ENCODE results near the gene VMP1.
"Not testable (repeated sequence)": the region's sequence is repeated elsewhere in the genome, so short reads cannot be mapped to it uniquely, and the experiment has no call there.

The VMP1 gene

GRCh38 chr17:59780548-59780947, 73.1 kb downstream of the VMP1 start:
- not testable (repeated sequence) for DNase-seq (ENCODE audit: low read depth)

- peak; percentile 86 for DNase-seq (ENCODE audit: low read depth)
These were observed 76.0 kb downstream of the VMP1 start for GRCh38 chr17:59783221-59784047.

DNA sequence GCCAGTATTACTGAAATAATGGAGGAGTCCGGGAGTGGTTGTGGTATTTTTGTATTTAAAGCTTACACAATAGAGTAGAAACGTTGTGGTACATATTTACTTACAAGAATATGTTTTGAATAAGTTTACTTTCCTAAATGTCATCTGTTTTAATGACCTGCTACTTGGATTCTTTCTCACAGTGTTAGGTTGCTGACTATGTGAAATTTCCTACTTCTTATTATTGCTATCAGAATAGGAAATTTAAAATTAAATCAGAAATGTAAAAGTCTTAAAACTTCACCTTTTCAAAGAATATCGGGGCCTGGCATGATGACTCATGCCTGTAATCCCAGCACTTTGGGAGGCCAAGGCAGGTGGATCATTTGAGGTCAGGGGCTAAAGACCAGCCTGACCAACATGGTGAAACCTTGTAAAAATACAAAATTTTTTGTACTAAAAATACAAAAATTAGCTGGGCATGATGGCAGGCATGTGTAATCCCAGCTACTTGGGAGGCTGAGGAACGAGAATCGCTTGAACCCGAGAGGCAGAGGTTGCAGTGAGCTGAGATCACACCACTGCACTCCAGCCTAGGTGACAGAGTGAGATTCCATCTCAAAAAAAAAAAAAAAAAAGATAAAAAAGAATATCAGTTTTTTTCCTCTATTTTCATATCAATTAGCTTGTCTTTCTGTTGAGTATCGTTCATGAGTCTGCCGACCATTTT, 77.8 kb downstream of the VMP1 start:
- DNase-seq (ENCODE audit: low read depth) = peak; percentile 35

- no peak for DNase-seq (ENCODE audit: low read depth)
These were observed 78.7 kb downstream of the VMP1 start for GRCh38 chr17:59786213-59786535.

- DNase-seq (ENCODE audit: low read depth) = peak; percentile 100
These were observed 79.3 kb downstream of the VMP1 start for GRCh38 chr17:59786536-59787319.

DNA sequence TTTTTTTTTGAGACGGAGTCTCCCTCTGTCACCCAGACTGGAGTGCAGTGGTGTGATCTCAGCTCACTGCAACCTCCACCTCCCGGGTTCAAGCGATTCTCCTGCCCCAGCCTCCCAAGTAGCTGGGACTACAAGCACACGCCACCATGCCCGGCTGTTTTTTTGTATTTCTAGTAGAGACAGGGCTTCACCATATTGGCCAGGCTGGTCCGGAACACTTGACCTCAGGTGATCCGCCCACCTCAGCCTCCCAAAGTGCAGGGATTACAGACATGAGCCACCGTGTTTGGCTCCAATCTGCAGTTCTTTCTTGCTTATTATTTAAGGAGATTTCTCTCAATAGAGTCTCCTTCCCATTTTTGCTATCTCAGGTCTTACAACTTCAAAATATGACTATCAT, 82.4 kb downstream of the VMP1 start:
- not testable (repeated sequence) for DNase-seq (ENCODE audit: low read depth)

- not testable (repeated sequence) for DNase-seq (ENCODE audit: low read depth)
These were observed 83.0 kb downstream of the VMP1 start for GRCh38 chr17:59790418-59790817.

- DNase-seq (ENCODE audit: low read depth) = no peak
These were observed 83.5 kb downstream of the VMP1 start for GRCh38 chr17:59790910-59791309.

DNA sequence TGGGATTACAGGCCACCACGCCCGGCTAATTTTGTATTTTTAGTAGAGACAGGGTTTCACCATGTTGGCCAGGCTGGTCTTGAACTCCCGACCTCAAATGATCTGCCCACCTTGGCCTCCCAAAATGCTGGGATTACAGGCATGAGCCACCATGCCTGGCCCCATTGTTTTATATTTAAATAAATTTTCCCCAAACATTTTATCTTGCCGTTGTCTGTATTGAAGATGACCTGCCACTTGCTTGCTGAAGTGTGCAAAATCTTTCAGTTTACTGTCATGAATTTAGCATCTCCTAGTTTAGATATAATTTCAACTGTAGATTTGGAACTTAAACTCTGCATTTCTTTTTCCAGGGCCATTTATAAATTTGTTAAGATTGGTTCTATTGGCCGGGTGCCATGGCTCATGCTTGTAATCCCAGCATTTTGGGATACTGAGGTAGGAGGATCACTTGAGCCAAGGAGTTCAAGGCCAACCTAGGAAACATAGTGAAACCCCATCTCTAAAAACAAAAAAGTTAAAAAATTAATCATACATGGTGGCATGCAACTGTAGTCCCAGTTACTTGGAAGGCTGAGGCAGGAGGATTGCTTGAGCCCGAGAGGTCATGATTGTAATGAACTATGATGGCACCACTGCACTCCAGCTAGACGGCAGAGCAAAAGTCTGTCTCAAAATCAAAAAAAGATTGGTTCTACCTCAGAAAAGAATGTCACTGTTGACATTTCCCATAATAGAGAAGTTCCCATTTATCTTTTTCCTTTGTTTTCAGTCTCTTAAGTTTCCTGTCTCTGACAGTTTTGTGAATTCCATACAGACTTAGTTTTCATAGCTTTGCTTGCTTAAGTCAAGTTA, 84.4 kb downstream of the VMP1 start:
- no peak for DNase-seq (ENCODE audit: low read depth)

DNA sequence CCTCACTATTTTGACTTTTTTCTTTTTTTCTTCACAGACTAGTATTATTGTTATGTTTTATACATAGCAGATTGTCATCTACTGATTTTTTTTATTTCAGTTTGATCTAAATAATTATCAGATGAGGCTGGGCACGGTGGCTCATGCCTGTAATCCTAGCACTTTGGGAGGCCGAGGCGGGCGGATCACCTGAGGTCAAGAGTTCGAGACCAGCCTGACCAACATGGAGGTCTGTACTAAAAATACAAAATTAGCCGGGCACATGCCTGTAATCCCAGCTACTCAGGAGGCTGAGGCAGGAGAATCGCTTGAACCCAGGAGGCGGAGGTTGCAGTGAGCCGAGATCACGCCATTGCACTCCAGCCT, 85.0 kb downstream of the VMP1 start:
- not testable (repeated sequence) for DNase-seq (ENCODE audit: low read depth)

DNA sequence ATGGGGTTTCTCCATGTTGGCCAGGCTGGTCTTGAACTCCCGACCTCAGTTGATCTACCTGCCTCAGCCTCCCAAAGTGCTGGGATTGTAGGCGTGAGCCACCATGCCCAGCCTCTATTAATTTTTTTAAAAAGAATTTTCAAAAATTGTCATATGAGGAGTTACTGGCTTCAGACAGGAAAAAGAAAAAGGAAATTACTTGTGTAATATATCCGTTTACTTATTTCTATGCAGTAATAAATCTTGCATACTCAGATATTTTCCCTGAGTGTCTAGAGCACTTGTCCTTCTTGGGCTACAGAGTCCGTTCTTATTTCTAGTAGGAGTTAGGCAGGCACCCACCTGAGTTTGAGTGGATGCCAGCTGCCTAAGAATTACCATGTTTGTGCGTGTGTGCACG, 85.8 kb downstream of the VMP1 start:
- no peak for DNase-seq (ENCODE audit: low read depth)

DNA sequence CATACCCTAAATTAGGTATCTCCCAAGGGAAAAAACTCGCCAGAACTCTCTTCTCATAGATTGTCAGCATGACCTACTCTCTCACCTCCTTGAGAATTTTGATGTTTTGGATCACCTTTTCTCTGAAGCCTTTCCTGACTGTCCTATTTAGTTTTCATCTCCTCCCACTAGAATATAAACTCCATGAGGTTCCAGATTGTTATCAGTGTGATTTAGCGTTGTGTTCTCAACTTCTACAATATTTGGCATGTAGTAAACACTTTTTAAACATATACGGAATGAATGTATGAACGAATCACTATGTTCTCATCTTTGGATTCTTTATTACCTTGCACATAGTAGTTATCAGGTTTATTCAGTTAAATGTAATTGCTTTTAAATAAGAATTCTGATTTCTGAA, 88.7 kb downstream of the VMP1 start:
- no peak for DNase-seq (ENCODE audit: low read depth)

GRCh38 chr17:59796785-59797205, 89.3 kb downstream of the VMP1 start:
- DNase-seq (ENCODE audit: low read depth) = no peak

DNA sequence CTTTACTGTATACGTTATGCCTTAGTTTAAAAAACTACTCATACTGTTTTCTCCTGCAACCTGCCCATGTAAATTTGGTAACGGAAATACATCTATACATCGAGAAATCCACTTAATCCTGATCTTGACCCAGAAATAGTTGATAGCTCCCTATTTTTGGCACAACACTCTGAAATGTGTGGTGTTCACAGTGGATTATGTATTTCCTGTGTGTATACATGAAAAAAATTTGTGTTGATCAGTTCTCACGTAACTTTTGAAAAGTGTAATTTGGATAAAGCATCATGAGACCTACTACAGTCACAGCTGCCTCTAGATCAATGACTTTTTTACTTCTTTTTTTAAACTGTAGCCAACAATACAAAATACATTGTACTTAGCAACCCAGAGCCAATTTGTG, 90.7 kb downstream of the VMP1 start:
- no peak for DNase-seq (ENCODE audit: low read depth)

DNA sequence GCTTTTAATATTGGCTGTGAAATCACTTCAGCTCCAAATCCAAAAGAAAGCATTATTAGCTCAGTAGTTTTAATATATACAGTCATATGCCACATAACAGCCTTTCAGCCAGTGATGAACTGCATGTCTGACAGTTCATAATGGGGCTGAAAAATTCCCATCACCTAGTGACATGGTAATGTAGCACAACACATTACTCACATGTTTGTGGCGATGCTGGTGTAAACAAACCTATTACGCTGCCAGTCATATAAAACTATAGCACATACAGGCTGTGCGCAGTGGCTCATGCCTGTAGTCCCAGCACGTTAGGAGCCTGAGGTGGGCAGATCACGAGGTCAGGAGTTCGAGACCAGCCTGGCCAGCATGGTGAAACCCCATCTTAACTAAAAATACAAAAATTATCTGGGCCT, 93.1 kb downstream of the VMP1 start:
- peak; percentile 61 for DNase-seq (ENCODE audit: low read depth)

GRCh38 chr17:59802160-59802559, 94.7 kb downstream of the VMP1 start:
- no peak for DNase-seq (ENCODE audit: low read depth)

DNA sequence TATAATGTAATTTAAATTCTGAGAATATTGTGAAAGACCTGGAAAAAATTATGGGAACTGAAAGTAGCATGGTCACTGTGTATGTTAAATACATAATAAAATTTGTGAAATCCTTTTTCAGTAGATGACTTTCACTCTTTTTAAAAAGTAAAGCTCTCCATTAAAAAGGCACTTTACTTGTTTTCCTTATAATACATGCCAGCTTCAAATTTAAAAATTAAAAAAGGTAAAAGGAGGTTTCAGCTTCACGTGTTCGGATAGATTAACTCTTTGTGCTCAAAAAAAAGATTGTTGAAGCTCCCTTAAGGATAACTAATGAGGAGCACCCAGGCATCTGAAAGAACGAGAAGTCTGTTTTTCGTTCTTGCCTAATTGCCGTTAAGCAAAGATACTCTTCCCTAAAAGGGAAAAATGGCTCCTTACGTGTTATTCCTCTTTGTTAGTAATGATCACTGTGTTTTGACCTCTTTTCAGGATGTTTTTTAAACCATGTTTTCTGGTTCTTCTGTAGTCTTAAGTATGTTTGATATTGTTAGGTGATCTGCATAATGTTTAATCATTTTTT, 97.5 kb downstream of the VMP1 start:
- DNase-seq (ENCODE audit: low read depth) = no peak

- DNase-seq (ENCODE audit: low read depth) = not testable (repeated sequence)
These were observed 98.9 kb downstream of the VMP1 start for GRCh38 chr17:59806322-59806721.

DNA sequence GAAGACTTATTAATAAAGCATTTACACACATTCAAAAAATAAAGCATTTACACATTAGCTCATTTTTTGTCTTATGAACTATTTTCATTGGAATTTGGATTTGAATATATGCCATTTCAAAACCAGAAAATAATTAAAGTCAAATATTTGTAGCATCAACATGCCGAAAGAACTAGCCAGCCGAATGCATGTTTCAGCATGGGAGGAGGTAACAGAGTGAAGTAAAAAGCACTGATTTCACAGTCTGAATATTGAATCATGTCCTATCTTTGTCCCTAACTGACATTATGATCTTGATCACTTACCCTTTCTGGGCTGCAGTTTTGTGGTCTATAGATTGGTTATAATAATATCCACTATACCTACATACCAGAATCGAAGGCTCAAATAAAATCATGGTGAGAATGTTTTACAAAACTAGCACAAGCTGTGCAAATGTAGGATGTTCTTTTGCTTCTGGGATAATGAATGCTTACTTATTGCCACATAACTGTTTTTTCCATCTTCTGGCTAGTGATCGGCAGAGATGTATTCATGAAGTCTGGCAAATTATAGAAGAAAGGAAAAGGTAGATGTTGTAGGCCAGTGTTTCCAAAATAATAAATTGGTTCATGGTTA, 100.5 kb downstream of the VMP1 start:
- no peak for DNase-seq (ENCODE audit: low read depth)

GRCh38 chr17:59810894-59811153, 103.4 kb downstream of the VMP1 start:
- DNase-seq (ENCODE audit: low read depth) = no peak

DNA sequence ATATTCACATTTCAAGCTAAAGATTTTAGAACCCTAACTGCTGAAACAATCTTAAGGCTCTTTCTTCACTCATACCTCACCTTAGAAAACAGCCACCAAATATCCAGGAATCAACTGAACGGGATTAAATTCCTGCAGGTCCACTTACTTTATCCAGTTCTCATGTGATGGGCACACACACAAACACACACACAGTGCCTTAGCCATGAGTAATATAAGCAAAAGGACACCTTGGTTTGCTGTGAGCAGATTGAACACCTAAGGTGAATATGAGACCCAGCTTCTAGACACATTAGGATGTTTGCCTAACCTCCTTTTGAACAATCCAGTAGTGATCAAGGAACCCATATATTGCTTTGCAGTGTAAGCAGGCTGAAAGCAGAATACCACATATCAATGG, 103.8 kb downstream of the VMP1 start:
- no peak for DNase-seq (ENCODE audit: low read depth)
